ENCODE results near the gene TMEM272.

DNA sequence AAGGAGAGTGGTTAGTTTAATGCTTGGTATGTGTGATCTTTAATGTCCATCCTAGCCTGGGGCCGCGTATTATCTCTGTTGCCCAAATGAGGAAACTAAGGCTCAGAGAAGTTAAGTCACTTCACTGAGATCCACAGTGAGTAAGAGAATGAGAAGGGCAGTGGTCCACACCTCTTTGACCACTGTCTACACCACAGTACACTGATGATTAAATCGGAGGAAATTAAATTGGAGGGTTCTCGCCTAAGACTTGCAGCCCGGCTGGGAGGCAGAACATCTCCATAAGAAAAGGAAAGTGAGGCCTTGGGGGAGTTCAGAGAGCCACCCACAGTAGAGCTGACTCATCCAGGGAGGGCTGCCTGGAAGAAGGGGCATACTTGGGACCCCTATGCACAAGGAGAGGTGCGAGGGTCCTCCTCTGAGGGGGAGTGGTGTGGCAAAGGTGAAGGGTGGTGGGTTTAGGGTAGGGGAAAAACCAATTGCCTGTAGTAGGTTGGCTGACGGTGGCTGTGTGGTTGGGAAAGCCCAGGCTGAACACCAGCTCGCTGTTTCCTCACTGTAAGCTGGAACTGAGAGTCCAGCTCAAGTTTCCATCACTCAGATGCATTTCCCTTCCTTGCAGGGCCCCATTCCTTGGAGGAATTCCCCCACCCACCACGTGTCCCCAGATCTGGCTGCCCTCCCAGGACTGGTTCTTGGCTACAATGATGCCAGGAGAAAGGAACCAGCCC is 26.0 kb downstream of the TMEM272 start:
- TF ChIP-seq, protein P1, sequence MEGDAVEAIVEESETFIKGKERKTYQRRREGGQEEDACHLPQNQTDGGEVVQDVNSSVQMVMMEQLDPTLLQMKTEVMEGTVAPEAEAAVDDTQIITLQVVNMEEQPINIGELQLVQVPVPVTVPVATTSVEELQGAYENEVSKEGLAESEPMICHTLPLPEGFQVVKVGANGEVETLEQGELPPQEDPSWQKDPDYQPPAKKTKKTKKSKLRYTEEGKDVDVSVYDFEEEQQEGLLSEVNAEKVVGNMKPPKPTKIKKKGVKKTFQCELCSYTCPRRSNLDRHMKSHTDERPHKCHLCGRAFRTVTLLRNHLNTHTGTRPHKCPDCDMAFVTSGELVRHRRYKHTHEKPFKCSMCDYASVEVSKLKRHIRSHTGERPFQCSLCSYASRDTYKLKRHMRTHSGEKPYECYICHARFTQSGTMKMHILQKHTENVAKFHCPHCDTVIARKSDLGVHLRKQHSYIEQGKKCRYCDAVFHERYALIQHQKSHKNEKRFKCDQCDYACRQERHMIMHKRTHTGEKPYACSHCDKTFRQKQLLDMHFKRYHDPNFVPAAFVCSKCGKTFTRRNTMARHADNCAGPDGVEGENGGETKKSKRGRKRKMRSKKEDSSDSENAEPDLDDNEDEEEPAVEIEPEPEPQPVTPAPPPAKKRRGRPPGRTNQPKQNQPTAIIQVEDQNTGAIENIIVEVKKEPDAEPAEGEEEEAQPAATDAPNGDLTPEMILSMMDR (conservative IDR thresholded peaks at IDR 0.05 in 1 of 2, IDR thresholded peaks at IDR 0.05 in 1 of 2; ENCODE audit: extremely low read depth in 1 of 2, insufficient read depth in 1 of 2, low read depth in 1 of 2, low read length in 2 of 2): no peak
- no peak for TF ChIP-seq EZH2 (IDR thresholded peaks at IDR 0.05; ENCODE audit: borderline replicate concordance, low read length)

Measured in mammary epithelial cell (primary cell).